Gastrocnemius medialis (tissue), 4 donors: ENCODE measurements around the gene ZBTB34. TPM values are rescaled to one million over a fixed set of nuclear protein-coding genes. Genes with fewer than 3 reads are reported as not detected.

ENCODE experiments used
- ATAC-seq, 2 donors: fragments of 150-250 bp; one replicate each; pipeline ENCODE4 v1.9.1; 2016
- DNase-seq, 2 donors: peaks; one replicate each; pipeline ENCODE4 v3.0.0-alpha.2; 2019
- H3K27ac ChIP-seq, 4 donors: fragments of 200-600 bp; sonication (generic); 1 replicate in 1 of 4; 2 replicates in 3 of 4; pipeline ENCODE4 v1.5.1; 2016 to 2018; ENCODE audit warnings: mild to moderate bottlenecking in 2 of 4, moderate library complexity in 1 of 4
- H3K27me3 ChIP-seq, 3 donors: fragments of 200-600 bp; sonication (generic) in 2 of 3; 1 replicate in 1 of 3; 2 replicates in 2 of 3; pipeline versions ENCODE4 v1.5.1 to v1.6.0; 2016 to 2019; ENCODE audit warnings: mild to moderate bottlenecking in 1 of 3, moderate library complexity in 1 of 3
- H3K36me3 ChIP-seq, 2 donors: fragments of 200-600 bp; sonication (generic) in 1 of 2; one replicate each; pipeline ENCODE4 v1.5.1; 2017 to 2018
- H3K4me1 ChIP-seq, 2 donors: fragments of 200-600 bp; sonication (generic) in 1 of 2; one replicate each; pipeline ENCODE4 v1.5.1; 2016 to 2017; ENCODE audit warnings: mild to moderate bottlenecking in 2 of 2
- H3K4me3 ChIP-seq, 4 donors: fragments of 200-600 bp; sonication (generic) in 3 of 4; 1 replicate in 1 of 4; 2 replicates in 3 of 4; pipeline ENCODE4 v1.5.1; 2016 to 2019; ENCODE audit warnings: mild to moderate bottlenecking in 2 of 4
- H3K9me3 ChIP-seq, 3 donors: fragments of 200-600 bp; sonication (generic) in 2 of 3; 1 replicate in 1 of 3; 2 replicates in 2 of 3; pipeline ENCODE4 v1.5.1; 2016 to 2019
- CTCF ChIP-seq, 5 experiments: fragments of 450-650 bp in 3 of 5; fragments of 200-600 bp in 2 of 5; sonication (generic) in 2 of 5; IDR thresholded peaks in 4 of 5; conservative IDR thresholded peaks in 1 of 5; 1 replicate in 4 of 5; 2 replicates in 1 of 5; pipeline ENCODE4 v1.5.1; 2016 to 2019; ENCODE audit warnings: antibody characterized with exemption in 5 of 5, mild to moderate bottlenecking in 3 of 5, moderate library complexity in 3 of 5
- POLR2A ChIP-seq, 2 donors: fragments of 450-650 bp; IDR thresholded peaks; one replicate each; pipeline ENCODE4 v1.6.1; 2017; ENCODE audit warnings: antibody characterized with exemption in 2 of 2, mild to moderate bottlenecking in 2 of 2, moderate library complexity in 2 of 2
- in situ Hi-C, 4 donors: fragments of 200-750 bp; cut with MboI; loops; one replicate each; pipeline versions ENCODE4 v1.15.0 to v1.8.0; 2017; ENCODE audit warnings: low sequenced_read_pairs in 4 of 4
- intact Hi-C: fragments of 100-400 bp; cut with DNase I; formaldehyde crosslinking; loops from one replicate; pipeline ENCODE4 v1.15.1; 2023; ENCODE audit warnings: low total_unique reads
- total RNA-seq, 4 donors: library from RNA; depleted of rRNA; stranded (reverse); fragments of >200 nt; gene quantifications; one replicate each; pipeline versions ENCODE4 v1.1.0 to v1.2.3, GENCODE V29; 2016

Gene ZBTB34
- total RNA-seq, 4 donors from 2014 or later, result 6.2 to 8.7 (median 6.9) TPM

DNA sequence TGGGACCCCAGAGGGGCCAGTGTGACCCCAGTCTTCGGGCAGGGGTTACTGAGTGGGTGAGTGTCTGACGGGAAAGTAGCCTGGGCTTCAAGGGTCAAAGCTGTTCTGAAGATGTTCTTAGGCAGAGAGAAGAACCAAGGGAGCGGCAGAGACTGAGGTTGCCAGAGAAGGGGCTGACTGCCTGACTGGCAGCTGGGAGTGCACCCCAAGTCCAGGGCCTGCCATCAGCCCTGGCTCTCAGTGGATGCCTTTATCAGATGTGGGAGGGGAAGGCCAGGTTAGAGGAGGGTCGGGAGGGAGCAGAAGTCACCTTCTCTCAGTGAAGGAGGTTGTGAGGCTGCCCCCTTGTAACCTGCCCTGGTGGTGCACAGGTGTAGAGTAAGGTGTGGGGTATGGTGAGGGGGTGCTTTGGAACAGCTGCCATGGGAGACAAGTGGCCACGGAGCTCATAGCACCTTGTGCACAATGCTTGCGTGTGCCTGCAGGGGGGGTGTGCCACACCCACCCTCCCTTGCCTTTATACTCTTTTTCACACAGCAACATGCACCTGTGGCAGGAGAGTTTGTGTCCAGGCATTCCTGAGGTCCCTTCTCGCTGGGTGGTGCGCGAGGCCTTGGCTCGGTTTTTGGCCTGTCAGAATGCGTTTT lies 73.0 kb downstream of the ZBTB34 start:
- DNase-seq, result no peak
- H3K27me3 ChIP-seq, result no peaks in the 10 kb centered on the region
- intact Hi-C loops (no loop called here), in situ Hi-C loops (loop anchor here in 2 of 4 donors (25.0 kb wide), 2 partner anchors 454 to 479 kb away; partner anchors contain the start of genes SLC2A8 (in 1 of the 2) and ZNF79 (in 1 of the 2))
- no peaks in the 10 kb centered on the region for H3K4me1 ChIP-seq
- ATAC-seq, result no peak
- H3K27ac ChIP-seq, result no peak overlapping the region
- no peak overlapping the region for H3K4me3 ChIP-seq
- H3K36me3 ChIP-seq, result no peaks in the 10 kb centered on the region
- TF ChIP-seq CTCF (IDR thresholded peaks at IDR 0.05 in 4 of 5, conservative IDR thresholded peaks at IDR 0.05 in 1 of 5) (no peak), POLR2A (IDR thresholded peaks at IDR 0.05) (no peak)
- no peaks in the 10 kb centered on the region for H3K9me3 ChIP-seq

DNA sequence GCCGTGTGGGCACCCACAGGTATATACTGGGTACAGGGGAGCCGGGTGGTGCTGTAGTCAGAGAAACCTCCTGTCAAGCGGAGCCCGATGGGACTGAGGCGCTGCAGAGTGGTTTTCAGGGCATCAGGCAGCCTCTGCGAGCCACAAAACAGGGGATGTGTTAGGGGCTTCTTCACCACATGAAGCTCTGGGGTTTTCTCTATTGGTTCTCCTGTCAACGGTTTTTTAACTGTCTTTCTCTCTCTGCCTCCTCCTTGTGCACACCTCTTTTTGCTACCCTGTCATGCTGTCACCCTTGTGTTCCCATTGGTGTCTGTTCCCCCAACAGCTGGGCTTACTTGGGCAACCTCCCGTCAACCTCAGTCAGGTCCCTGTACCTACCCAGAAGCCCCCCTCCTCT lies 74.0 kb downstream of the ZBTB34 start:
- no peaks in the 10 kb centered on the region for H3K9me3 ChIP-seq

More for the DNA sequence above, 74.0 kb downstream of the ZBTB34 start:
- H3K27me3 ChIP-seq, result no peaks in the 10 kb centered on the region
- in situ Hi-C loops (loop anchor here in 2 of 4 donors (25.0 kb wide), 2 partner anchors 453 to 478 kb away; partner anchors contain the start of genes SLC2A8 (in 1 of the 2) and ZNF79 (in 1 of the 2)), intact Hi-C loops (no loop called here)
- H3K4me1 ChIP-seq, result no peaks in the 10 kb centered on the region
- H3K27ac ChIP-seq, result no peak overlapping the region
- H3K36me3 ChIP-seq, result no peaks in the 10 kb centered on the region
- no peak for DNase-seq
- TF ChIP-seq POLR2A (IDR thresholded peaks at IDR 0.05) (no peak), CTCF (IDR thresholded peaks at IDR 0.05 in 4 of 5, conservative IDR thresholded peaks at IDR 0.05 in 1 of 5) (no peak)
- ATAC-seq, result no peak
- H3K4me3 ChIP-seq, result no peak overlapping the region

Other genes with a start within 250 kb of the ZBTB34 start
- gene LMX1B, start 246.7 kb upstream of the ZBTB34 start, total RNA-seq, result under 1 TPM in 3 of 4 donors, not detected in 1; 0.31 to 0.46 (median 0.35) TPM
- 10 to 100 TPM; 44.9 to 65.2 (median 60.0) TPM for gene ZBTB43, start 55.6 kb upstream of the ZBTB34 start, total RNA-seq
- gene RALGPS1, start 54.1 kb downstream of the ZBTB34 start, total RNA-seq, result 10 to 100 TPM in 1 of 4 donors, 1 to 10 TPM in 3; 2.2 to 10.3 (median 5.4) TPM